Thyroid gland (tissue), 4 donors: Measurements from ENCODE around the gene OSBPL1A. TPM values are rescaled to one million over a fixed set of nuclear protein-coding genes. Genes with fewer than 3 reads are reported as not detected.

ENCODE experiments used
- DNase-seq, 2 donors: peaks; one replicate each; pipeline ENCODE4 v3.0.0-alpha.2; 2019
- H3K27ac ChIP-seq, 3 donors: fragments of 200-600 bp; sonication (generic); 1 replicate in 2 of 3; 2 replicates in 1 of 3; pipeline ENCODE4 v1.5.1; 2016 to 2019; ENCODE audit warnings: mild to moderate bottlenecking in 1 of 3, moderate library complexity in 1 of 3
- H3K27me3 ChIP-seq: fragments of 200-600 bp; sonication (generic); one replicate; pipeline ENCODE4 v1.5.1; 2019
- H3K36me3 ChIP-seq, 2 donors: fragments of 200-600 bp; sonication (generic); one replicate each; pipeline ENCODE4 v1.5.1; 2016 to 2019
- H3K4me1 ChIP-seq, 2 donors: fragments of 200-600 bp; sonication (generic); one replicate each; pipeline ENCODE4 v1.5.1; 2017 to 2019
- H3K4me3 ChIP-seq, 3 donors: fragments of 200-600 bp; sonication (generic); replicated peaks in 1 of 3; 1 replicate in 2 of 3; 2 replicates in 1 of 3; pipeline ENCODE4 v1.5.1; 2016; ENCODE audit warnings: mild to moderate bottlenecking in 1 of 3
- H3K9me3 ChIP-seq: fragments of 200-600 bp; sonication (generic); one replicate; pipeline ENCODE4 v1.5.1; 2017
- CTCF ChIP-seq, 6 experiments: fragments of 200-600 bp in 3 of 6; fragments of 450-650 bp in 3 of 6; sonication (generic) in 3 of 6; IDR thresholded peaks; one replicate each; pipeline ENCODE4 v1.5.1; 2016 to 2019; ENCODE audit warnings: antibody characterized with exemption in 6 of 6, mild to moderate bottlenecking in 2 of 6, inconsistent platforms in 1 of 6, moderate library complexity in 1 of 6
- POLR2A ChIP-seq, 2 donors: fragments of 450-650 bp; IDR thresholded peaks; one replicate each; pipeline ENCODE4 v1.6.1; 2017; ENCODE audit warnings: antibody characterized with exemption in 2 of 2, mild to moderate bottlenecking in 2 of 2, moderate library complexity in 1 of 2
- WGBS, 2 donors: methylation state at CpG; one replicate each; pipeline ENCODE4 v1.1.5; 2017; 5-methylcytosine and 5-hydroxymethylcytosine counted together
- intact Hi-C: fragments of 100-400 bp; cut with DNase I; formaldehyde crosslinking; loops from one replicate; pipeline ENCODE4 v1.15.1; 2023
- total RNA-seq, 4 donors: library from RNA; depleted of rRNA; stranded (reverse); fragments of >200 nt; gene quantifications; one replicate each; pipeline ENCODE4 v1.2.3, GENCODE V29; 2016

Gene OSBPL1A
- total RNA-seq, 4 donors from 2014 or later: 47.0 to 57.4 (median 48.2) TPM

- no peak overlapping the region for H3K4me3 ChIP-seq
- DNase-seq: no peak
- no peaks in the 10 kb centered on the region for H3K9me3 ChIP-seq
- TF ChIP-seq POLR2A (IDR thresholded peaks at IDR 0.05) (no peak), CTCF (IDR thresholded peaks at IDR 0.05) (no peak)
- H3K27me3 ChIP-seq: no peaks in the 10 kb centered on the region
- no peak overlapping the region for H3K27ac ChIP-seq
- H3K4me1 ChIP-seq: no peaks in the 10 kb centered on the region
- intact Hi-C loops: no loop called here
- H3K36me3 ChIP-seq: no peaks in the 10 kb centered on the region
- WGBS, 2 donors: 94 to 96% methylated on average over 3 of the region's 3 CpGs
Measured at GRCh38 chr18:24278591-24278990, 119.0 kb downstream of the OSBPL1A start.

- 91 to 92% methylated on average over 4 of the region's 4 CpGs for WGBS, 2 donors
- TF ChIP-seq CTCF (IDR thresholded peaks at IDR 0.05): no peak
- no peak for TF ChIP-seq POLR2A (IDR thresholded peaks at IDR 0.05)
- Histone ChIP-seq H3K27ac (no peak overlapping the region), H3K4me1 (peaks cover 0 to under 1% of the 10 kb centered on the region in 2 donors), H3K9me3 (no peaks in the 10 kb centered on the region), H3K27me3 (no peaks in the 10 kb centered on the region), H3K36me3 (no peaks in the 10 kb centered on the region), H3K4me3 (no peak overlapping the region)
- intact Hi-C loops: no loop called here
- no peak for DNase-seq
Measured at GRCh38 chr18:24277516-24278195, 120.0 kb downstream of the OSBPL1A start.

GRCh38 chr18:24276994-24277393, 120.6 kb downstream of the OSBPL1A start:
- Histone ChIP-seq H3K4me1 (peaks cover 0 to 4% of the 10 kb centered on the region in 2 donors), H3K9me3 (no peaks in the 10 kb centered on the region), H3K27me3 (no peaks in the 10 kb centered on the region), H3K36me3 (no peaks in the 10 kb centered on the region), H3K27ac (no peak overlapping the region), H3K4me3 (no peak overlapping the region)
- TF ChIP-seq POLR2A (IDR thresholded peaks at IDR 0.05): no peak
- no peak for TF ChIP-seq CTCF (IDR thresholded peaks at IDR 0.05)
- DNase-seq: no peak
- intact Hi-C loops: no loop called here

- intact Hi-C loops: no loop called here
- Histone ChIP-seq H3K36me3 (no peaks in the 10 kb centered on the region), H3K4me1 (peaks cover 0 to 11% of the 10 kb centered on the region in 2 donors), H3K27me3 (no peaks in the 10 kb centered on the region), H3K9me3 (no peaks in the 10 kb centered on the region), H3K27ac (peak overlapping the region in 1 of 3 donors; percentile 19), H3K4me3 (no peak overlapping the region)
- TF ChIP-seq CTCF (IDR thresholded peaks at IDR 0.05): no peak
- TF ChIP-seq POLR2A (IDR thresholded peaks at IDR 0.05): no peak
- WGBS, 2 donors: 67 to 70% methylated on average over 3 of the region's 3 CpGs
- DNase-seq: peak; percentile 5 to 9
Measured at GRCh38 chr18:24274837-24275236, 122.8 kb downstream of the OSBPL1A start.

- peaks cover 0 to 11% of the 10 kb centered on the region in 2 donors for H3K4me1 ChIP-seq
- no peaks in the 10 kb centered on the region for H3K36me3 ChIP-seq
- no peak overlapping the region for H3K4me3 ChIP-seq
- intact Hi-C loops: no loop called here
- WGBS, 2 donors: 95 to 98% methylated on average over 2 of the region's 2 CpGs
- DNase-seq: no peak
- TF ChIP-seq POLR2A (IDR thresholded peaks at IDR 0.05): no peak
- no peak for TF ChIP-seq CTCF (IDR thresholded peaks at IDR 0.05)
- no peaks in the 10 kb centered on the region for H3K27me3 ChIP-seq
- H3K9me3 ChIP-seq: no peaks in the 10 kb centered on the region
- H3K27ac ChIP-seq: no peak overlapping the region
Measured at GRCh38 chr18:24273596-24273995, 124.0 kb downstream of the OSBPL1A start.
